ENCODE measurements around the gene PAK5. TPM values are rescaled to one million over a fixed set of nuclear protein-coding genes. Genes with fewer than 3 reads are reported as not detected.

The PAK5 gene
- total RNA-seq, 1 donor from 2014 or later: 0.21 TPM

DNA sequence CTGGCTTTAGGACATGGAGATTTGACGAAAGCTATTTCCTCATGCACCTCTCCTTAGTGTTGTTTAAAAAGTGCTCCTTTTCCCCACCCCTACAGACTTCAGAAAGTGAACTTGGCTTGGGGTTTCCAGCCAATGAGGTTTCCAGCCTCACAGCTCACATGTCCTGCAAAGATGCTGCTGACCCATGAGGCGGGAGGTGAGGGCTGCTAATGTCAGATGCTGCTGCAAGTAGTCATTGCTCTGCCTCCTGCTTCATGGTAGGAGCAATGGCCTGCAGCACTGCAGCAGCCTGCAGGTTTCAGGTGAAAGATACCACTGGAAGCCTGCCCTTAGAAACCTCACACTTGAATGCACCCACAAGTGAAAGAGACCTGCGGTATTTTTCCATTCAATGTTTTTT, 211.7 kb downstream of the PAK5 start:
- Histone ChIP-seq H3K4me3 (no peak overlapping the region), H3K27ac (no peak overlapping the region), H3K27me3 (ENCODE audit: low read depth) (no peaks in the 10 kb centered on the region), H3K4me1 (no peaks in the 10 kb centered on the region), H3K9me3 (no peaks in the 10 kb centered on the region), H3K36me3 (no peaks in the 10 kb centered on the region)
- TF ChIP-seq, protein P1, sequence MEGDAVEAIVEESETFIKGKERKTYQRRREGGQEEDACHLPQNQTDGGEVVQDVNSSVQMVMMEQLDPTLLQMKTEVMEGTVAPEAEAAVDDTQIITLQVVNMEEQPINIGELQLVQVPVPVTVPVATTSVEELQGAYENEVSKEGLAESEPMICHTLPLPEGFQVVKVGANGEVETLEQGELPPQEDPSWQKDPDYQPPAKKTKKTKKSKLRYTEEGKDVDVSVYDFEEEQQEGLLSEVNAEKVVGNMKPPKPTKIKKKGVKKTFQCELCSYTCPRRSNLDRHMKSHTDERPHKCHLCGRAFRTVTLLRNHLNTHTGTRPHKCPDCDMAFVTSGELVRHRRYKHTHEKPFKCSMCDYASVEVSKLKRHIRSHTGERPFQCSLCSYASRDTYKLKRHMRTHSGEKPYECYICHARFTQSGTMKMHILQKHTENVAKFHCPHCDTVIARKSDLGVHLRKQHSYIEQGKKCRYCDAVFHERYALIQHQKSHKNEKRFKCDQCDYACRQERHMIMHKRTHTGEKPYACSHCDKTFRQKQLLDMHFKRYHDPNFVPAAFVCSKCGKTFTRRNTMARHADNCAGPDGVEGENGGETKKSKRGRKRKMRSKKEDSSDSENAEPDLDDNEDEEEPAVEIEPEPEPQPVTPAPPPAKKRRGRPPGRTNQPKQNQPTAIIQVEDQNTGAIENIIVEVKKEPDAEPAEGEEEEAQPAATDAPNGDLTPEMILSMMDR (IDR thresholded peaks at IDR 0.05): no peak
- intact Hi-C loops (cut with DNase I): no loop called here
- ATAC-seq: no peak
- no peak for DNase-seq

DNA sequence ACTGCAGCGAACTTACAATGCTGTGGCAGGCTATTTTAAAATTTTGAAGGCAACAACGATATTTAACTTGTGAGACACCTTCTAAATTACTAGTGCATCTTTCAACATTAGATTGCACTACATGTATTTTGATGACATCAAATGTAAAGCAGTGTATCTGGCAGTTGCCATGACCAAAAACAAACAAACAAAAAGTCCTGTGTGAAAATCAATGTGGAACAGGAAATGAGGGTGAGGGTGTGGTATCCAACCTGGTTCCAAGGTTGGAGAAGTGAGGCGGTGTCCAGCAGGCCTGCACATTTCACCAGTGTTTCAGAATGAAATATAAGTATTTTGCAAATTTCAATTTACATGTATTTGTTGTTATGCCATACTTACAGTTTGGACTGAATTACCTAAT, 212.5 kb downstream of the PAK5 start:
- DNase-seq (no peak), ATAC-seq (no peak)
- TF ChIP-seq, protein P1 (IDR thresholded peaks at IDR 0.05): no peak
- Histone ChIP-seq H3K36me3 (no peaks in the 10 kb centered on the region), H3K4me3 (no peak overlapping the region), H3K27ac (no peak overlapping the region), H3K27me3 (ENCODE audit: low read depth) (no peaks in the 10 kb centered on the region), H3K4me1 (no peaks in the 10 kb centered on the region), H3K9me3 (no peaks in the 10 kb centered on the region)
- intact Hi-C loops (cut with DNase I): no loop called here

DNA sequence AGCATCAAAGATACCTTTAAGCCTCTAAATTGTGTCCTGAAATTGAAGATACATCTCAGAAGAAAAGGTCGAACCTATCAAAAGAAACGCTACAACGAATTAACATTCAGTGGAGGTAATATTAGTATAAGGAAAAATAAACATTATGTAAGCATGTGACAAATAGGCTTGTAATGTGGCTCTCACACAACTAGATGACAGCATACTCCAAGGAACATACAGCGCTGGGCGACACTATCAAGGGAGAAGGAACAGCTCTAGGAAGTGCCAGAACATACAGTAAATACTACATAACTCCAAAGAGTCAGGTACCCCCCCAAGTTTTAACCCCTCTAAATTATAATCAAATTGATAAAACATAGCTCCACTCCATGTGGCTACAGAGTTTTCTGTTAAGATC, 220.9 kb downstream of the PAK5 start:
- no peak overlapping the region for H3K4me3 ChIP-seq

DNA sequence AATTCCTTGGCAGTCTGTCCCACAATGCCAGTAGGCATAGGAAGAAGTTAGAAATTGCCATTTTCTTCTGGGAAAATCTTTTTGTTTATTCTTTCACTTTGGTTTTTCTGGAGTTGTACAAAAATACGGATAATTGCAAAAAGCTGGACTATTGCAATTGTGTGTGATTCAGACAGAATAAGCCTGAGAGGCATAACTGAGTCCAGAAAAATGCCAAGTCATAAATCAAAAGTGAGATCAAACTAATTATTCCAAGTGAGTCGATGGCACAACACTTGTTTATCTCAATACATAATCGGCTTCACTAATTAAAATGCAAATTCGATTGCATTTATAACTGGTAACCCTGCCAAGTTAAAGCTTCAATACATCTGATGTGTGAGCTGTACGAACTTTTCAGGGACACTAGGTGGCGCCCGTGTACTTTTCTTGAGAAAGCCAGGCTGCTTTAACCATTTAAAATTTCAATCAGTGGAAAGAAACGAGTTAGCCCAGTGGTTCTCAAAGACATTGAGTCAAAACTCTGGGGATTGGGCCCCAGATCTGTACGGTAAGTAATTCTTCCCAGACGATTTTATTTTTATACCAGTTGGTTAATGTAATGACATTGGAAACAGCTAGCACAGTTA, 221.9 kb downstream of the PAK5 start:
- DNase-seq: peak; percentile 68
- TF ChIP-seq, protein P1 (IDR thresholded peaks at IDR 0.05): peak; percentile 81
- Histone ChIP-seq H3K4me3 (no peak overlapping the region), H3K27me3 (ENCODE audit: low read depth) (peaks cover 8% of the 10 kb centered on the region), H3K4me1 (no peaks in the 10 kb centered on the region), H3K9me3 (no peaks in the 10 kb centered on the region), H3K27ac (no peak overlapping the region), H3K36me3 (no peaks in the 10 kb centered on the region)
- intact Hi-C loops (cut with DNase I): loop anchor here (10.0 kb wide), 1 partner anchor 1928 kb away; no protein-coding TSS in a partner anchor
- peak; percentile 84 to 89 for ATAC-seq

More for the DNA sequence above, 220.9 kb downstream of the PAK5 start:
- Histone ChIP-seq H3K9me3 (no peaks in the 10 kb centered on the region), H3K36me3 (no peaks in the 10 kb centered on the region), H3K27me3 (ENCODE audit: low read depth) (peaks cover 8% of the 10 kb centered on the region), H3K4me1 (no peaks in the 10 kb centered on the region), H3K27ac (no peak overlapping the region)
- TF ChIP-seq, protein P1 (IDR thresholded peaks at IDR 0.05): peak; percentile 43
- DNase-seq (no peak), ATAC-seq (peak; percentile 81 to 88)
- intact Hi-C loops (cut with DNase I): loop anchor here (10.0 kb wide), 1 partner anchor 1927 kb away; no protein-coding TSS in a partner anchor

DNA sequence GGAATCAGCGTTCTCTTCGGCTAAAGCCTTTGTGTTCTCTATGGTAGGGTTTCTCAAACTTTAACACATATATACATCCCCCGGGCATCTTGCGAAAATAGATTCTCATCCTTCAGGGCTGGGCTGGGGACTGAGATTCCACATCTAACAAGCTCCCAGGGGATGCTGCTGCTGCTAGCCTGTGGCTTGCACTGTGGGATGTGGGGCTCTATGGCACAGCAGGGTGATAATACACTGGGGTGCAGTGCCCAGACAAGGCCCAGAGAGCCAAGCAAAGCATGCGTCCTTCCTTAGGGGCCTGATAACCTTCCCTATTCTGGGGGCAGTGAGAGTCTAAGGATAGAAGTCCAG, 222.4 kb downstream of the PAK5 start:
- ATAC-seq (no peak), DNase-seq (no peak)
- no peak overlapping the region for H3K4me3 ChIP-seq
- TF ChIP-seq, protein P1 (IDR thresholded peaks at IDR 0.05): no peak
- intact Hi-C loops (cut with DNase I): loop anchor here (10.0 kb wide), 1 partner anchor 1928 kb away; no protein-coding TSS in a partner anchor
- no peaks in the 10 kb centered on the region for H3K36me3 ChIP-seq
- no peaks in the 10 kb centered on the region for H3K4me1 ChIP-seq
- no peak overlapping the region for H3K27ac ChIP-seq
- no peaks in the 10 kb centered on the region for H3K9me3 ChIP-seq
- H3K27me3 ChIP-seq (ENCODE audit: low read depth): peaks cover 8% of the 10 kb centered on the region

All from lower lobe of right lung (tissue), 2 donors.